ENCODE measurements around the gene FHL1.
"Not testable (repeated sequence)": the region's sequence is repeated elsewhere in the genome, so short reads cannot be mapped to it uniquely, and the experiment has no call there.

The FHL1 gene

GRCh38 chrX:136220951-136221350 lies 73.6 kb downstream of the FHL1 start:
- Histone ChIP-seq H3K9ac (ENCODE audit: insufficient read length) (no peak overlapping the region), H3K27ac (no peak overlapping the region), H3K4me3 (no peak overlapping the region), H3K9me3 (ENCODE audit: low read depth, low read length) (no peaks in the 10 kb centered on the region), H3K36me3 (ENCODE audit: insufficient read depth, low read length) (peaks cover under 1% of the 10 kb centered on the region; the same call in 1 of the 2 replicates)
- TF ChIP-seq FOXP2 (optimal IDR thresholded peaks at IDR 0.05; ENCODE audit: control extremely low read depth, extremely low read length, insufficient read depth) (no peak), EZH2 (IDR thresholded peaks at IDR 0.05) (no peak), POLR2AphosphoS5 (IDR thresholded peaks at IDR 0.05; ENCODE audit: borderline replicate concordance, low read depth, low read length) (no peak)
- no peak for DNase-seq (ENCODE audit: low read depth, low spot score)

- Histone ChIP-seq H3K4me3 (no peak overlapping the region), H3K36me3 (ENCODE audit: insufficient read depth, low read length) (peaks cover 6% of the 10 kb centered on the region; the same call in 1 of the 2 replicates), H3K9me3 (ENCODE audit: low read depth, low read length) (no peaks in the 10 kb centered on the region), H3K9ac (ENCODE audit: insufficient read length) (no peak overlapping the region), H3K27ac (no peak overlapping the region)
- TF ChIP-seq POLR2AphosphoS5 (IDR thresholded peaks at IDR 0.05; ENCODE audit: borderline replicate concordance, low read depth, low read length) (no peak), FOXP2 (optimal IDR thresholded peaks at IDR 0.05; ENCODE audit: control extremely low read depth, extremely low read length, insufficient read depth) (no peak), EZH2 (IDR thresholded peaks at IDR 0.05) (no peak)
- DNase-seq (ENCODE audit: low read depth, low spot score): no peak
Measured at GRCh38 chrX:136221851-136222513, 74.6 kb downstream of the FHL1 start.

GRCh38 chrX:136227074-136227473 lies 79.7 kb downstream of the FHL1 start:
- H3K27ac ChIP-seq: no peak overlapping the region
- TF ChIP-seq FOXP2 (optimal IDR thresholded peaks at IDR 0.05; ENCODE audit: control extremely low read depth, extremely low read length, insufficient read depth): no peak
- H3K36me3 ChIP-seq (ENCODE audit: insufficient read depth, low read length): peaks cover 14% of the 10 kb centered on the region; the same call in 1 of the 2 replicates

GRCh38 chrX:136227948-136228838 lies 80.9 kb downstream of the FHL1 start:
- no peak for DNase-seq (ENCODE audit: low read depth, low spot score)
- no peaks in the 10 kb centered on the region for H3K9me3 ChIP-seq (ENCODE audit: low read depth, low read length)
- H3K27ac ChIP-seq: no peak overlapping the region
- TF ChIP-seq EZH2 (IDR thresholded peaks at IDR 0.05) (no peak), FOXP2 (optimal IDR thresholded peaks at IDR 0.05; ENCODE audit: control extremely low read depth, extremely low read length, insufficient read depth) (no peak), POLR2AphosphoS5 (IDR thresholded peaks at IDR 0.05; ENCODE audit: borderline replicate concordance, low read depth, low read length) (no peak)
- no peak overlapping the region for H3K9ac ChIP-seq (ENCODE audit: insufficient read length)
- peaks cover 15% of the 10 kb centered on the region; the same call in 1 of the 2 replicates for H3K36me3 ChIP-seq (ENCODE audit: insufficient read depth, low read length)
- H3K4me3 ChIP-seq: no peak overlapping the region

More at GRCh38 chrX:136227074-136227473, 79.7 kb downstream of the FHL1 start:
- DNase-seq (ENCODE audit: low read depth, low spot score): no peak
- Histone ChIP-seq H3K9ac (ENCODE audit: insufficient read length) (no peak overlapping the region), H3K4me3 (no peak overlapping the region), H3K9me3 (ENCODE audit: low read depth, low read length) (no peaks in the 10 kb centered on the region)

- no peak for DNase-seq (ENCODE audit: low read depth, low spot score)
- Histone ChIP-seq H3K27ac (no peak overlapping the region), H3K9me3 (ENCODE audit: low read depth, low read length) (no peaks in the 10 kb centered on the region), H3K9ac (ENCODE audit: insufficient read length) (no peak overlapping the region), H3K36me3 (ENCODE audit: insufficient read depth, low read length) (peaks cover 15% of the 10 kb centered on the region; the same call in 1 of the 2 replicates), H3K4me3 (no peak overlapping the region)
- TF ChIP-seq FOXP2 (optimal IDR thresholded peaks at IDR 0.05; ENCODE audit: control extremely low read depth, extremely low read length, insufficient read depth) (no peak), POLR2AphosphoS5 (IDR thresholded peaks at IDR 0.05; ENCODE audit: borderline replicate concordance, low read depth, low read length) (no peak), EZH2 (IDR thresholded peaks at IDR 0.05) (no peak)
Measured at GRCh38 chrX:136228839-136229207, 81.5 kb downstream of the FHL1 start.

GRCh38 chrX:136237074-136237473 lies 89.7 kb downstream of the FHL1 start:
- DNase-seq (ENCODE audit: low read depth, low spot score): no peak
- Histone ChIP-seq H3K9ac (ENCODE audit: insufficient read length) (no peak overlapping the region), H3K9me3 (ENCODE audit: low read depth, low read length) (no peaks in the 10 kb centered on the region), H3K4me3 (no peak overlapping the region), H3K27ac (no peak overlapping the region), H3K36me3 (ENCODE audit: insufficient read depth, low read length) (peaks cover 8% of the 10 kb centered on the region; the same call in 1 of the 2 replicates)
- TF ChIP-seq EZH2 (IDR thresholded peaks at IDR 0.05) (no peak), FOXP2 (optimal IDR thresholded peaks at IDR 0.05; ENCODE audit: control extremely low read depth, extremely low read length, insufficient read depth) (no peak), POLR2AphosphoS5 (IDR thresholded peaks at IDR 0.05; ENCODE audit: borderline replicate concordance, low read depth, low read length) (no peak)

- not testable (repeated sequence) for DNase-seq (ENCODE audit: low read depth, low spot score); H3K4me3 ChIP-seq; H3K9me3 ChIP-seq (ENCODE audit: low read depth, low read length); H3K27ac ChIP-seq; H3K9ac ChIP-seq (ENCODE audit: insufficient read length); H3K36me3 ChIP-seq (ENCODE audit: insufficient read depth, low read length)
Measured at GRCh38 chrX:136237849-136238248, 90.5 kb downstream of the FHL1 start.

- TF ChIP-seq EZH2 (IDR thresholded peaks at IDR 0.05) (no peak), POLR2AphosphoS5 (IDR thresholded peaks at IDR 0.05; ENCODE audit: borderline replicate concordance, low read depth, low read length) (no peak), FOXP2 (optimal IDR thresholded peaks at IDR 0.05; ENCODE audit: control extremely low read depth, extremely low read length, insufficient read depth) (no peak)
- Histone ChIP-seq H3K36me3 (ENCODE audit: insufficient read depth, low read length) (peaks cover 5% of the 10 kb centered on the region; the same call in 1 of the 2 replicates), H3K9ac (ENCODE audit: insufficient read length) (no peak overlapping the region), H3K27ac (no peak overlapping the region), H3K4me3 (no peak overlapping the region), H3K9me3 (ENCODE audit: low read depth, low read length) (no peaks in the 10 kb centered on the region)
- no peak for DNase-seq (ENCODE audit: low read depth, low spot score)
Measured at GRCh38 chrX:136246201-136246600, 98.9 kb downstream of the FHL1 start.
